ENCODE results near the gene SH3TC1.

The SH3TC1 gene

GRCh38 chr4:8286719-8287342 is 87.7 kb downstream of the SH3TC1 start:
- Mint-ChIP-seq H3K9me3 (no peaks in the 10 kb centered on the region), H3K27ac (no peak overlapping the region), H3K4me3 (no peak overlapping the region), H3K36me3 (peaks cover 5% of the 10 kb centered on the region), H3K4me1 (peaks cover 4% of the 10 kb centered on the region)
- DNase-seq (ENCODE audit: low spot score in 2 of 2) (no peak), ATAC-seq (no peak)

GRCh38 chr4:8287343-8288280 is 88.5 kb downstream of the SH3TC1 start:
- Mint-ChIP-seq H3K36me3 (peaks cover 5% of the 10 kb centered on the region), H3K27ac (no peak overlapping the region), H3K4me1 (peaks cover 2% of the 10 kb centered on the region), H3K4me3 (no peak overlapping the region), H3K9me3 (no peaks in the 10 kb centered on the region)
- ATAC-seq (no peak), DNase-seq (ENCODE audit: low spot score in 2 of 2) (no peak)

GRCh38 chr4:8289151-8289750 is 90.2 kb downstream of the SH3TC1 start:
- DNase-seq (ENCODE audit: low spot score in 2 of 2) (no peak), ATAC-seq (no peak)
- no peaks in the 10 kb centered on the region for H3K9me3 Mint-ChIP-seq
- H3K36me3 Mint-ChIP-seq = peaks cover 5% of the 10 kb centered on the region
- H3K4me3 Mint-ChIP-seq = no peak overlapping the region
- H3K27ac Mint-ChIP-seq = no peak overlapping the region
- H3K4me1 Mint-ChIP-seq = no peaks in the 10 kb centered on the region

GRCh38 chr4:8289956-8290700 is 91.0 kb downstream of the SH3TC1 start:
- H3K27ac Mint-ChIP-seq = no peak overlapping the region
- no peak for ATAC-seq
- no peak overlapping the region for H3K4me3 Mint-ChIP-seq
- H3K36me3 Mint-ChIP-seq = peaks cover 5% of the 10 kb centered on the region
- DNase-seq (ENCODE audit: low spot score in 2 of 2) = no peak
- no peaks in the 10 kb centered on the region for H3K4me1 Mint-ChIP-seq
- peaks cover 5% of the 10 kb centered on the region for H3K9me3 Mint-ChIP-seq

GRCh38 chr4:8290701-8290970 is 91.5 kb downstream of the SH3TC1 start:
- peaks cover 5% of the 10 kb centered on the region for H3K36me3 Mint-ChIP-seq
- no peak overlapping the region for H3K4me3 Mint-ChIP-seq
- peaks cover 6% of the 10 kb centered on the region for H3K9me3 Mint-ChIP-seq
- ATAC-seq = no peak
- no peaks in the 10 kb centered on the region for H3K4me1 Mint-ChIP-seq
- no peak overlapping the region for H3K27ac Mint-ChIP-seq
- no peak for DNase-seq (ENCODE audit: low spot score in 2 of 2)

Measured in stimulated activated effector memory CD8-positive, alpha-beta T cell treated with anti-CD3 and anti-CD28 coated beads, Interleukin-12 subunit alpha, Interleukin-12 subunit beta, amount 100 ng/mL, for 72 hours (primary cell).